HFFc6 (cell line): ENCODE data around the gene LTBP2. TPM values are rescaled to one million over a fixed set of nuclear protein-coding genes. Genes with fewer than 3 reads are reported as not detected.

Experiments used
- DNase-seq: peaks from one replicate; pipeline ENCODE4 v3.0.0-alpha.2; 2018
- H3K27ac Mint-ChIP-seq: 2 replicates; pipeline ENCODE4 v1.8.0; 2020; ENCODE audit warnings: mild to moderate bottlenecking, mixed read lengths
- H3K27me3 Mint-ChIP-seq: 2 replicates; pipeline ENCODE4 v1.8.0; 2021; ENCODE audit warnings: mild to moderate bottlenecking, moderate library complexity, mixed read lengths; ENCODE audit not compliant: insufficient read depth
- H3K36me3 Mint-ChIP-seq: 2 replicates; pipeline ENCODE4 v1.8.0; 2021; ENCODE audit warnings: low read depth, mixed read lengths
- H3K4me1 Mint-ChIP-seq: 2 replicates; pipeline ENCODE4 v1.8.0; 2020; ENCODE audit warnings: low read depth, mixed read lengths
- H3K4me3 Mint-ChIP-seq: 2 replicates; pipeline ENCODE4 v1.8.0; 2020; ENCODE audit warnings: mild to moderate bottlenecking, moderate library complexity, mixed read lengths
- H3K9me3 Mint-ChIP-seq: 2 replicates; pipeline ENCODE4 v1.8.0; 2020; ENCODE audit warnings: mild to moderate bottlenecking, mixed read lengths
- CTCF ChIP-seq: fragments of 200-600 bp; sonication (generic); IDR thresholded peaks from 2 replicates; pipeline ENCODE4 v1.5.0; 2021; ENCODE audit warnings: antibody characterized with exemption, mild to moderate bottlenecking
- total RNA-seq, 6 experiments: library from RNA; stranded (reverse); fragmentation: NEBNext Ultra II Directional; extraction: Animal tissue kit (Norgen Biotek cat#: 25700); gene quantifications; 2 replicates in 1 of 6; 3 replicates in 5 of 6; pipeline ENCODE4 v1.2.3, GENCODE V29; 2021

The LTBP2 gene
- total RNA-seq, 6 experiments from 2014 or later = 109 to 165 (median 120) TPM

GRCh38 chr14:74608959-74609611, 3.0 kb downstream of the LTBP2 start:
- peaks cover 70% of the 10 kb centered on the region for H3K4me1 Mint-ChIP-seq
- peak overlapping the region; percentile 39 for H3K4me3 Mint-ChIP-seq
- H3K27ac Mint-ChIP-seq = no peak overlapping the region
- H3K27me3 Mint-ChIP-seq = no peaks in the 10 kb centered on the region
- peaks cover 5% of the 10 kb centered on the region; the same call in 1 of the 2 replicates for H3K36me3 Mint-ChIP-seq
- no peaks in the 10 kb centered on the region for H3K9me3 Mint-ChIP-seq
- DNase-seq = peak; percentile 80
- TF ChIP-seq CTCF = peak; percentile 100

- Mint-ChIP-seq H3K4me3 (peak overlapping the region; percentile 23; the same call in 1 of the 2 replicates), H3K9me3 (no peaks in the 10 kb centered on the region), H3K27me3 (no peaks in the 10 kb centered on the region), H3K27ac (peak overlapping the region; percentile 78), H3K4me1 (peaks cover 63% of the 10 kb centered on the region), H3K36me3 (peaks cover 6% of the 10 kb centered on the region)
- no peak for TF ChIP-seq CTCF
- no peak for DNase-seq
Measured at GRCh38 chr14:74606727-74607126, 5.3 kb downstream of the LTBP2 start.

GRCh38 chr14:74605531-74606223, 6.4 kb downstream of the LTBP2 start:
- no peak overlapping the region for H3K4me3 Mint-ChIP-seq
- no peaks in the 10 kb centered on the region for H3K27me3 Mint-ChIP-seq
- H3K4me1 Mint-ChIP-seq = peaks cover 59% of the 10 kb centered on the region
- no peaks in the 10 kb centered on the region for H3K9me3 Mint-ChIP-seq
- DNase-seq = no peak
- H3K36me3 Mint-ChIP-seq = peaks cover 10% of the 10 kb centered on the region
- H3K27ac Mint-ChIP-seq = peak overlapping the region; percentile 78
- TF ChIP-seq CTCF = no peak

GRCh38 chr14:74604911-74605310, 7.1 kb downstream of the LTBP2 start:
- peak; percentile 28 for DNase-seq
- peak overlapping the region; percentile 78 for H3K27ac Mint-ChIP-seq
- H3K36me3 Mint-ChIP-seq = peaks cover 13% of the 10 kb centered on the region
- no peaks in the 10 kb centered on the region for H3K9me3 Mint-ChIP-seq
- TF ChIP-seq CTCF = no peak
- H3K4me3 Mint-ChIP-seq = peak overlapping the region; percentile 30; the same call in 1 of the 2 replicates
- no peaks in the 10 kb centered on the region for H3K27me3 Mint-ChIP-seq
- H3K4me1 Mint-ChIP-seq = peaks cover 51% of the 10 kb centered on the region

- Mint-ChIP-seq H3K27ac (peak overlapping the region; percentile 11; the same call in 1 of the 2 replicates), H3K4me3 (no peak overlapping the region), H3K4me1 (peaks cover 51% of the 10 kb centered on the region), H3K36me3 (peaks cover 13% of the 10 kb centered on the region), H3K27me3 (no peaks in the 10 kb centered on the region), H3K9me3 (no peaks in the 10 kb centered on the region)
- no peak for TF ChIP-seq CTCF
- no peak for DNase-seq
Measured at GRCh38 chr14:74604157-74604556, 7.9 kb downstream of the LTBP2 start.
